Eye (tissue), 1 donor: ENCODE results near the gene XYLB.
"Not testable (repeated sequence)": the region's sequence is repeated elsewhere in the genome, so short reads cannot be mapped to it uniquely, and the experiment has no call there.

Source experiments
- DNase-seq: peaks from one replicate; pipeline ENCODE4 v3.0.0-alpha.2; 2015

The XYLB gene

GRCh38 chr3:38346587-38347410 is at the start of gene XYLB:
TSS of gene XYLB (plus strand) at chr3:38346785. CDS start at chr3:38346869, 84 bp downstream.
- peak; percentile 91 for DNase-seq

- not testable (repeated sequence) for DNase-seq
These were observed 49.5 kb upstream of the XYLB start for GRCh38 chr3:38297053-38297452.

GRCh38 chr3:38297537-38297936 is 49.0 kb upstream of the XYLB start:
- DNase-seq, result no peak

GRCh38 chr3:38297947-38298711 is 48.5 kb upstream of the XYLB start:
- DNase-seq, result peak; percentile 12

- no peak for DNase-seq
These were observed 39.6 kb upstream of the XYLB start for GRCh38 chr3:38306941-38307340.

GRCh38 chr3:38307599-38307998 is 39.0 kb upstream of the XYLB start:
- DNase-seq, result no peak

GRCh38 chr3:38308456-38308855 is 38.1 kb upstream of the XYLB start:
- no peak for DNase-seq

GRCh38 chr3:38311476-38311875 is 35.1 kb upstream of the XYLB start:
- no peak for DNase-seq

GRCh38 chr3:38311941-38312340 is 34.6 kb upstream of the XYLB start:
- DNase-seq, result no peak

- no peak for DNase-seq
These were observed 34.2 kb upstream of the XYLB start for GRCh38 chr3:38312356-38312755.

- no peak for DNase-seq
These were observed 33.3 kb upstream of the XYLB start for GRCh38 chr3:38313263-38313662.

- no peak for DNase-seq
These were observed 32.9 kb upstream of the XYLB start for GRCh38 chr3:38313695-38314094.

GRCh38 chr3:38314112-38314763 is 32.3 kb upstream of the XYLB start:
- no peak for DNase-seq

- DNase-seq, result no peak
These were observed 31.7 kb upstream of the XYLB start for GRCh38 chr3:38314764-38315487.

GRCh38 chr3:38315488-38316230 is 30.9 kb upstream of the XYLB start:
- no peak for DNase-seq

GRCh38 chr3:38316356-38317191 is 30.0 kb upstream of the XYLB start:
- DNase-seq, result no peak

- DNase-seq, result no peak
These were observed 29.3 kb upstream of the XYLB start for GRCh38 chr3:38317192-38317759.

GRCh38 chr3:38318766-38319671 is 27.6 kb upstream of the XYLB start:
- no peak for DNase-seq

GRCh38 chr3:38320638-38321037 is 25.9 kb upstream of the XYLB start:
- DNase-seq, result not testable (repeated sequence)

GRCh38 chr3:38323060-38323459 is 23.5 kb upstream of the XYLB start:
- DNase-seq, result no peak
